ENCODE measurements around the gene VANGL2. TPM values are rescaled to one million over a fixed set of nuclear protein-coding genes. Genes with fewer than 3 reads are reported as not detected.

VANGL2 gene
- total RNA-seq, 1 donor from 2014 or later: 25.5 TPM

DNA sequence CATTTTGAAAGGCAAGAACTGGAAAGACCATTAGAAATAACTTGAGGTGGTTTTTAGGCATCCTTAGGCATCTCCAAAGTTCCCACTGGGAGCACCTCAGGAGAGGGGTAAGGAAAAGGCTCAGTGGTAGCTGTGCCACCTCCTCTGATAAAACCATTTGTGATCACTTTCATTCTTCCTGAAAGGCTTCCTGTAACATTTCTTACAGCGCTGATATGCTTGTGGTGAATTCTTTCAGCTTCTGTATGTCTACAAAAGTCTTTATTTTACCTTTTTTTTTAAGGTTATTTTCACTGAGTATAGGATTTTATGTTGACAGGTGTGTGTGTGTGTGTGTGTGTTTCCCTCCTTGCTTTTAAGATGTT, 54.8 kb downstream of the VANGL2 start:
- FAIRE-seq (no peak), DNase-seq (ENCODE audit: low read depth) (no peak)
- no peak overlapping the region for H3K27ac ChIP-seq (ENCODE audit: low read depth, low read length)
- Mint-ChIP-seq H3K36me3 (ENCODE audit: low read depth, unreplicated experiment) (peaks cover 4% of the 10 kb centered on the region), H3K4me3 (ENCODE audit: unreplicated experiment) (no peak overlapping the region), H3K4me1 (ENCODE audit: low read depth, unreplicated experiment) (no peaks in the 10 kb centered on the region), H3K9me3 (ENCODE audit: unreplicated experiment) (no peaks in the 10 kb centered on the region), H3K27me3 (ENCODE audit: low read depth, unreplicated experiment) (peaks cover 6% of the 10 kb centered on the region), H3K27ac (ENCODE audit: unreplicated experiment) (no peak overlapping the region)
- no peak overlapping the region for H3K4me2 ChIP-seq (ENCODE audit: low read length)
- no peak overlapping the region for H2AFZ ChIP-seq (ENCODE audit: low read depth, low read length)
- no peak overlapping the region for H3K4me3 ChIP-seq (ENCODE audit: insufficient read depth, low read depth, low read length)
- H3K36me3 ChIP-seq (ENCODE audit: insufficient read depth, low read length): no peaks in the 10 kb centered on the region
- H3K9me3 ChIP-seq (ENCODE audit: insufficient read depth, low read depth, low read length): no peaks in the 10 kb centered on the region
- no peaks in the 10 kb centered on the region for H3K79me2 ChIP-seq (ENCODE audit: insufficient read depth, low read length)
- H3K27me3 ChIP-seq (ENCODE audit: insufficient read depth, low read length): no peaks in the 10 kb centered on the region
- TF ChIP-seq, protein P1, sequence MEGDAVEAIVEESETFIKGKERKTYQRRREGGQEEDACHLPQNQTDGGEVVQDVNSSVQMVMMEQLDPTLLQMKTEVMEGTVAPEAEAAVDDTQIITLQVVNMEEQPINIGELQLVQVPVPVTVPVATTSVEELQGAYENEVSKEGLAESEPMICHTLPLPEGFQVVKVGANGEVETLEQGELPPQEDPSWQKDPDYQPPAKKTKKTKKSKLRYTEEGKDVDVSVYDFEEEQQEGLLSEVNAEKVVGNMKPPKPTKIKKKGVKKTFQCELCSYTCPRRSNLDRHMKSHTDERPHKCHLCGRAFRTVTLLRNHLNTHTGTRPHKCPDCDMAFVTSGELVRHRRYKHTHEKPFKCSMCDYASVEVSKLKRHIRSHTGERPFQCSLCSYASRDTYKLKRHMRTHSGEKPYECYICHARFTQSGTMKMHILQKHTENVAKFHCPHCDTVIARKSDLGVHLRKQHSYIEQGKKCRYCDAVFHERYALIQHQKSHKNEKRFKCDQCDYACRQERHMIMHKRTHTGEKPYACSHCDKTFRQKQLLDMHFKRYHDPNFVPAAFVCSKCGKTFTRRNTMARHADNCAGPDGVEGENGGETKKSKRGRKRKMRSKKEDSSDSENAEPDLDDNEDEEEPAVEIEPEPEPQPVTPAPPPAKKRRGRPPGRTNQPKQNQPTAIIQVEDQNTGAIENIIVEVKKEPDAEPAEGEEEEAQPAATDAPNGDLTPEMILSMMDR (IDR thresholded peaks at IDR 0.05; ENCODE audit: insufficient read depth, low read depth, low read length): no peak
- TF ChIP-seq EZH2 (IDR thresholded peaks at IDR 0.05; ENCODE audit: insufficient read depth, low read length): no peak
- H3K4me1 ChIP-seq (ENCODE audit: insufficient read depth, low read length): no peaks in the 10 kb centered on the region
- no peaks in the 10 kb centered on the region for H4K20me1 ChIP-seq (ENCODE audit: insufficient read depth, low read length)
- no peak overlapping the region for H3K9ac ChIP-seq (ENCODE audit: low read length)

DNA sequence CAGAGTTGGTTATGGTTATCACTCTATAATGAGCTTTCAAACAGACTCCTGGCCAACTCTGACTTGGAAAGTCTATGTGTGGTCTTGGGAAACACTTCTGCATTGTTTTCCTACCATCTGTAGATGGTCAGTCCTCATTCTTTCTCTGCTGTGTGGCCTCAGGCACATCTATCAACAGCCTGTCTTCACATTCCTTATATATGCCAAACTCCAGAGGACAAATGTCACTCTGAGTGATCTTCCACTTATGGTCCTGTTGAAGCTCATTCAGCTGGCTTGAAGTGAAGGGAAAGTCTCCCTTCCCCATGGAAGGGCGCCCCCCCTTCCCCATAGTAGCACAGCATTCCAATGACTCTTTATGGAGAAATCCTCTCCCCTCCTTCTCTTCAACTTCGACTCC, 58.7 kb downstream of the VANGL2 start:
- H3K4me2 ChIP-seq (ENCODE audit: low read length): no peak overlapping the region
- no peak overlapping the region for H2AFZ ChIP-seq (ENCODE audit: low read depth, low read length)
- Mint-ChIP-seq H3K9me3 (ENCODE audit: unreplicated experiment) (no peaks in the 10 kb centered on the region), H3K4me1 (ENCODE audit: low read depth, unreplicated experiment) (no peaks in the 10 kb centered on the region), H3K27ac (ENCODE audit: unreplicated experiment) (no peak overlapping the region), H3K4me3 (ENCODE audit: unreplicated experiment) (no peak overlapping the region), H3K36me3 (ENCODE audit: low read depth, unreplicated experiment) (no peaks in the 10 kb centered on the region), H3K27me3 (ENCODE audit: low read depth, unreplicated experiment) (peaks cover 6% of the 10 kb centered on the region)
- H3K9me3 ChIP-seq (ENCODE audit: insufficient read depth, low read depth, low read length): no peaks in the 10 kb centered on the region
- FAIRE-seq (no peak), DNase-seq (ENCODE audit: low read depth) (no peak)
- H3K36me3 ChIP-seq (ENCODE audit: insufficient read depth, low read length): no peaks in the 10 kb centered on the region
- TF ChIP-seq, protein P1 (IDR thresholded peaks at IDR 0.05; ENCODE audit: insufficient read depth, low read depth, low read length): no peak
- no peak for TF ChIP-seq EZH2 (IDR thresholded peaks at IDR 0.05; ENCODE audit: insufficient read depth, low read length)
- no peaks in the 10 kb centered on the region for H3K4me1 ChIP-seq (ENCODE audit: insufficient read depth, low read length)
- no peaks in the 10 kb centered on the region for H4K20me1 ChIP-seq (ENCODE audit: insufficient read depth, low read length)
- no peaks in the 10 kb centered on the region for H3K27me3 ChIP-seq (ENCODE audit: insufficient read depth, low read length)
- no peak overlapping the region for H3K27ac ChIP-seq (ENCODE audit: low read depth, low read length)
- H3K4me3 ChIP-seq (ENCODE audit: insufficient read depth, low read depth, low read length): no peak overlapping the region
- H3K79me2 ChIP-seq (ENCODE audit: insufficient read depth, low read length): no peaks in the 10 kb centered on the region
- H3K9ac ChIP-seq (ENCODE audit: low read length): no peak overlapping the region

DNA sequence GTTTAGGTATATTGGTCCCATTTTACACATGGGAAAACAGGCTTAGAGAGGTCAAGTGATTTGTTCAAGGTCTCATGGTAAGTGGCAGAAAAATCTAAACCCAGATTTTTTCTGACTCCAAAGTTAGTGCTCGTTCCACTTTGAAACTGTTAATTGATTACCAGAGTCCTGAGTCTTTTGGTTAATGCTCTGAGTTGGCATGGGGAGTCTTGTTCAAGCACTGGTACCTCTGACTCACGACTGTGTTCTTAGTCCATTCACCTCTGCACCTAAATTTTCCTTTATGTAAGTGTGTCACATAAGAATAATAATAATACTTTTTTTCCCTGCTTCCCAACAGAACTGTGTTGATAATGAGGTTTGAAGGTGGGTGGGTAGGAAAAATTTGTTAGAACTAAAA, 59.3 kb downstream of the VANGL2 start:
- Histone ChIP-seq H3K4me3 (ENCODE audit: insufficient read depth, low read depth, low read length) (no peak overlapping the region), H3K27ac (ENCODE audit: low read depth, low read length) (no peak overlapping the region), H3K9me3 (ENCODE audit: insufficient read depth, low read depth, low read length) (no peaks in the 10 kb centered on the region), H3K4me2 (ENCODE audit: low read length) (no peak overlapping the region), H3K9ac (ENCODE audit: low read length) (no peak overlapping the region), H3K36me3 (ENCODE audit: insufficient read depth, low read length) (no peaks in the 10 kb centered on the region), H4K20me1 (ENCODE audit: insufficient read depth, low read length) (no peaks in the 10 kb centered on the region), H2AFZ (ENCODE audit: low read depth, low read length) (no peak overlapping the region), H3K27me3 (ENCODE audit: insufficient read depth, low read length) (no peaks in the 10 kb centered on the region), H3K4me1 (ENCODE audit: insufficient read depth, low read length) (no peaks in the 10 kb centered on the region), H3K79me2 (ENCODE audit: insufficient read depth, low read length) (no peaks in the 10 kb centered on the region)
- H3K4me1 Mint-ChIP-seq (ENCODE audit: low read depth, unreplicated experiment): no peaks in the 10 kb centered on the region
- no peaks in the 10 kb centered on the region for H3K9me3 Mint-ChIP-seq (ENCODE audit: unreplicated experiment)
- no peak overlapping the region for H3K4me3 Mint-ChIP-seq (ENCODE audit: unreplicated experiment)
- peaks cover 6% of the 10 kb centered on the region for H3K27me3 Mint-ChIP-seq (ENCODE audit: low read depth, unreplicated experiment)
- DNase-seq (ENCODE audit: low read depth) (no peak), FAIRE-seq (no peak)
- H3K36me3 Mint-ChIP-seq (ENCODE audit: low read depth, unreplicated experiment): no peaks in the 10 kb centered on the region
- H3K27ac Mint-ChIP-seq (ENCODE audit: unreplicated experiment): no peak overlapping the region
- TF ChIP-seq, protein P1 (IDR thresholded peaks at IDR 0.05; ENCODE audit: insufficient read depth, low read depth, low read length): no peak
- no peak for TF ChIP-seq EZH2 (IDR thresholded peaks at IDR 0.05; ENCODE audit: insufficient read depth, low read length)

Measured in astrocyte (in vitro differentiated cells and primary cell).